Caco-2 (cell line): ENCODE results near the gene KLRK1. TPM values are rescaled to one million over a fixed set of nuclear protein-coding genes. Genes with fewer than 3 reads are reported as not detected.
A peak's percentile ranks its signal among the peaks of the same experiment; 100 is the strongest.
"Not testable (repeated sequence)": the region's sequence is repeated elsewhere in the genome, so short reads cannot be mapped to it uniquely, and the experiment has no call there.

Experiments
- BruUV-seq: library from RNA; stranded (reverse); fragments of 400-500 nt; replicated peaks from 2 replicates; lab custom pipeline; 2021; lab: Mats Ljungman, UMichigan
- CTCF ChIA-PET: fragments of 300-600 bp; sonication (Branson Sonifier 250); formaldehyde crosslinking; loops from one replicate; lab custom pipeline; 2022; ENCODE audit warnings: antibody characterized with exemption; lab: Charles Lee
- POLR2A ChIA-PET: fragments of 300-600 bp; sonication (Branson Sonifier 250); formaldehyde crosslinking; loops from one replicate; lab custom pipeline; 2022; ENCODE audit warnings: antibody characterized with exemption; lab: Charles Lee
- DNase-seq, 2 experiments: peaks; one replicate each; pipeline versions ENCODE4 v3.0.0 to v3.0.0-alpha.2; 2020 to 2022
- H3K27me3 ChIP-seq: replicated peaks from 2 replicates; pipeline ENCODE4 v1.6.0; 2011; ENCODE audit warnings: low read length; ENCODE audit not compliant: control insufficient read depth, insufficient read depth
- H3K36me3 ChIP-seq: 2 replicates; pipeline ENCODE4 v1.5.1; 2011; ENCODE audit warnings: low read length; ENCODE audit not compliant: control insufficient read depth, insufficient read depth
- H3K4me1 ChIP-seq: fragments of 250-450 bp; sonication (Bioruptor Pico); 2 replicates; pipeline ENCODE4 v1.5.1; 2020; ENCODE audit warnings: mild to moderate bottlenecking
- H3K4me3 ChIP-seq: 2 replicates; pipeline ENCODE4 v1.5.1; 2011; ENCODE audit warnings: low read depth, mild to moderate bottlenecking, control low read depth, low read length
- H3K9me3 ChIP-seq: fragments of 250-450 bp; sonication (Bioruptor Pico); 2 replicates; pipeline ENCODE4 v1.5.1; 2020; ENCODE audit warnings: mild to moderate bottlenecking, moderate library complexity
- H3K27ac Mint-ChIP-seq: one replicate; pipeline ENCODE4 v1.8.0; 2022; ENCODE audit warnings: mixed read lengths; ENCODE audit not compliant: unreplicated experiment
- H3K27me3 Mint-ChIP-seq: one replicate; pipeline ENCODE4 v1.8.0; 2022; ENCODE audit warnings: mixed read lengths; ENCODE audit not compliant: insufficient read depth, unreplicated experiment
- H3K36me3 Mint-ChIP-seq: one replicate; pipeline ENCODE4 v1.8.0; 2022; ENCODE audit warnings: mild to moderate bottlenecking, mixed read lengths; ENCODE audit not compliant: insufficient read depth, unreplicated experiment
- H3K4me1 Mint-ChIP-seq: one replicate; pipeline ENCODE4 v1.8.0; 2022; ENCODE audit warnings: low read depth, mixed read lengths; ENCODE audit not compliant: unreplicated experiment
- H3K4me3 Mint-ChIP-seq: one replicate; pipeline ENCODE4 v1.8.0; 2022; ENCODE audit warnings: mild to moderate bottlenecking, moderate library complexity, mixed read lengths; ENCODE audit not compliant: unreplicated experiment
- H3K9me3 Mint-ChIP-seq: one replicate; pipeline ENCODE4 v1.8.0; 2022; ENCODE audit warnings: mixed read lengths; ENCODE audit not compliant: unreplicated experiment
- intact Hi-C: fragments of 100-400 bp; cut with micrococcal nuclease; formaldehyde crosslinking; loops from one replicate; pipeline ENCODE4 v1.10.0; 2022; ENCODE audit not compliant: unreplicated experiment
- total RNA-seq: library from RNA; stranded (reverse); gene quantifications from 2 replicates; pipeline ENCODE4 v1.2.3, GENCODE V29; 2022
- TF ChIP-seq, protein P1 (sequence below), 2 experiments: fragments of 200-600 bp in 1 of 2; IDR thresholded peaks; 1 replicate in 1 of 2; 2 replicates in 1 of 2; pipeline versions ENCODE4 v1.5.1 to v1.8.0; 2011 to 2022; ENCODE audit warnings: antibody characterized with exemption in 1 of 2, control low read depth in 1 of 2, inconsistent platforms in 1 of 2, low read depth in 1 of 2, low read length in 1 of 2, mild to moderate bottlenecking in 1 of 2, moderate library complexity in 1 of 2; ENCODE audit not compliant: insufficient read depth in 1 of 2, severe bottlenecking in 1 of 2, unreplicated experiment in 1 of 2

KLRK1 gene
- total RNA-seq, 1 experiment from 2014 or later: 0.18 TPM

DNA sequence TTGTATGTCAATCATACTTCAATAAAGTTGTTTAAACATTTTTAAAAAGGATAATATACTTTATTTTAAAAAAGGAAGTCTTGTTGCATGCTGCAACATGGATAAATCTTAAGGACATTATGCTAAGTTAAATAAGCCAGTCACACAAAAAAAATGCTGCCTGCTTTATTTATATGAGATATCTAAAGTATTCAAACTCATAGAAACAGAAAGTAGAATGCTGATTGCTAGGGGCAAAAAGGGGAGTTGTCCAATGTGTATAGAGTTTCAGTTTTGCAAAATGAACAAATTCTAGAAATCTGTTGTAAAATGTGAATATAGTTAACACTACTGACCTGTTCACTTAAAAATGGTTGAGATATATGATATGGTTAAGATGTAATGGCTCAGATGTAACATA is 11.0 kb upstream of the KLRK1 start:
- CTCF ChIA-PET: no interaction called here
- Histone ChIP-seq H3K36me3 (no peaks in the 10 kb centered on the region), H3K4me3 (no peak overlapping the region), H3K4me1 (no peaks in the 10 kb centered on the region; the same call in 1 of the 2 replicates), H3K9me3 (no peaks in the 10 kb centered on the region), H3K27me3 (no peaks in the 10 kb centered on the region)
- TF ChIP-seq, protein P1, sequence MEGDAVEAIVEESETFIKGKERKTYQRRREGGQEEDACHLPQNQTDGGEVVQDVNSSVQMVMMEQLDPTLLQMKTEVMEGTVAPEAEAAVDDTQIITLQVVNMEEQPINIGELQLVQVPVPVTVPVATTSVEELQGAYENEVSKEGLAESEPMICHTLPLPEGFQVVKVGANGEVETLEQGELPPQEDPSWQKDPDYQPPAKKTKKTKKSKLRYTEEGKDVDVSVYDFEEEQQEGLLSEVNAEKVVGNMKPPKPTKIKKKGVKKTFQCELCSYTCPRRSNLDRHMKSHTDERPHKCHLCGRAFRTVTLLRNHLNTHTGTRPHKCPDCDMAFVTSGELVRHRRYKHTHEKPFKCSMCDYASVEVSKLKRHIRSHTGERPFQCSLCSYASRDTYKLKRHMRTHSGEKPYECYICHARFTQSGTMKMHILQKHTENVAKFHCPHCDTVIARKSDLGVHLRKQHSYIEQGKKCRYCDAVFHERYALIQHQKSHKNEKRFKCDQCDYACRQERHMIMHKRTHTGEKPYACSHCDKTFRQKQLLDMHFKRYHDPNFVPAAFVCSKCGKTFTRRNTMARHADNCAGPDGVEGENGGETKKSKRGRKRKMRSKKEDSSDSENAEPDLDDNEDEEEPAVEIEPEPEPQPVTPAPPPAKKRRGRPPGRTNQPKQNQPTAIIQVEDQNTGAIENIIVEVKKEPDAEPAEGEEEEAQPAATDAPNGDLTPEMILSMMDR (IDR thresholded peaks at IDR 0.05; ENCODE audit: insufficient read depth in 1 of 2, low read depth in 1 of 2, low read length in 1 of 2, severe bottlenecking in 1 of 2, unreplicated experiment in 1 of 2): no peak
- BruUV-seq: no TSS peak
- POLR2A ChIA-PET: no interaction called here
- intact Hi-C loops: no loop called here
- H3K27ac Mint-ChIP-seq: no peak overlapping the region
- H3K9me3 Mint-ChIP-seq: no peaks in the 10 kb centered on the region
- no peaks in the 10 kb centered on the region for H3K27me3 Mint-ChIP-seq
- peaks cover 3% of the 10 kb centered on the region for H3K4me1 Mint-ChIP-seq
- H3K36me3 Mint-ChIP-seq: no peaks in the 10 kb centered on the region
- no peak overlapping the region for H3K4me3 Mint-ChIP-seq
- DNase-seq: no peak

DNA sequence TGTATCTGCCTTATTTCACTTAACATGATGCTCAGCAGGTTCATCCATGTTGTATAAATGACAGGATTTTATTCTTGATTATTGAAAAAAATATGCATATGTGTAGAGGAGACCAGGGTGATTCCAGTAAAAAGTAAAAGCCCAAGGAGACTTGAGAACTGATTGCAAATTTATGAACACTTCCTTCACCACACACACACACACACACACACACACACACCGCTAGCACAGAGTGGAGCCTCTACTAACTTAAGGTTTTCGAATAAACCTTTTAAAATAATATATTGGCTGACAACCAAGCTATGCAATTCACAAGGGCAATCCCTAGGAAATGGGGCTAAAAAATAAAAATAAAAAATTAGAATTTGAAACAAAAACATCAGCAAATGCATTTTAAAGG is 8.3 kb upstream of the KLRK1 start:
- no peaks in the 10 kb centered on the region for H3K36me3 Mint-ChIP-seq
- intact Hi-C loops: no loop called here
- no peaks in the 10 kb centered on the region for H3K27me3 Mint-ChIP-seq
- POLR2A ChIA-PET: no interaction called here
- CTCF ChIA-PET: no interaction called here
- Histone ChIP-seq H3K4me1 (peaks cover 12% of the 10 kb centered on the region), H3K27me3 (no peaks in the 10 kb centered on the region), H3K36me3 (no peaks in the 10 kb centered on the region), H3K4me3 (no peak overlapping the region), H3K9me3 (no peaks in the 10 kb centered on the region)
- TF ChIP-seq, protein P1 (IDR thresholded peaks at IDR 0.05; ENCODE audit: insufficient read depth in 1 of 2, low read depth in 1 of 2, low read length in 1 of 2, severe bottlenecking in 1 of 2, unreplicated experiment in 1 of 2): no peak
- H3K4me1 Mint-ChIP-seq: peaks cover 21% of the 10 kb centered on the region
- no peaks in the 10 kb centered on the region for H3K9me3 Mint-ChIP-seq
- H3K27ac Mint-ChIP-seq: no peak overlapping the region
- no TSS peak for BruUV-seq
- H3K4me3 Mint-ChIP-seq: no peak overlapping the region
- no peak for DNase-seq

GRCh38 chr12:10397296-10397695 is 7.5 kb upstream of the KLRK1 start:
- no peaks in the 10 kb centered on the region for H3K9me3 ChIP-seq
- DNase-seq: no peak
- H3K27me3 Mint-ChIP-seq: no peaks in the 10 kb centered on the region
- ChIA-PET POLR2A (no interaction called here), CTCF (no interaction called here)
- no peaks in the 10 kb centered on the region for H3K27me3 ChIP-seq
- no peaks in the 10 kb centered on the region for H3K36me3 Mint-ChIP-seq
- H3K9me3 Mint-ChIP-seq: no peaks in the 10 kb centered on the region
- no peaks in the 10 kb centered on the region for H3K36me3 ChIP-seq
- intact Hi-C loops: no loop called here
- no peak overlapping the region for H3K27ac Mint-ChIP-seq
- H3K4me3 Mint-ChIP-seq: no peak overlapping the region
- TF ChIP-seq, protein P1 (IDR thresholded peaks at IDR 0.05; ENCODE audit: insufficient read depth in 1 of 2, low read depth in 1 of 2, low read length in 1 of 2, severe bottlenecking in 1 of 2, unreplicated experiment in 1 of 2): no peak
- peaks cover 21% of the 10 kb centered on the region for H3K4me1 Mint-ChIP-seq
- no TSS peak for BruUV-seq
- peaks cover 12% of the 10 kb centered on the region for H3K4me1 ChIP-seq
- H3K4me3 ChIP-seq: no peak overlapping the region

- H3K36me3 ChIP-seq, intact Hi-C loops, POLR2A ChIA-PET, H3K36me3 Mint-ChIP-seq, H3K27me3 Mint-ChIP-seq, H3K9me3 ChIP-seq, H3K27me3 ChIP-seq, DNase-seq, H3K4me3 ChIP-seq, H3K9me3 Mint-ChIP-seq: not testable (repeated sequence)
- Mint-ChIP-seq H3K27ac (peak overlapping the region; percentile 95), H3K4me3 (peak overlapping the region; percentile 63), H3K4me1 (peaks cover 21% of the 10 kb centered on the region)
- CTCF ChIA-PET: interaction anchor here (0.6 to 1.3 kb wide), 3 partner anchors 11 to 15 kb away, joined by 3 to 6 read pairs (median 4); no protein-coding TSS in a partner anchor
- H3K4me1 ChIP-seq: peaks cover 12% of the 10 kb centered on the region
- BruUV-seq: TSS peak; percentile 52
Observed at GRCh38 chr12:10396176-10396575, 6.3 kb upstream of the KLRK1 start.
